Astrocyte (in vitro differentiated cells and primary cell): Measurements from ENCODE around the gene TRIB2. TPM values are rescaled to one million over a fixed set of nuclear protein-coding genes. Genes with fewer than 3 reads are reported as not detected.

ENCODE experiments used
- DNase-seq: peaks from one replicate; pipeline ENCODE4 v3.0.0-alpha.2; 2010; ENCODE audit warnings: low read depth
- FAIRE-seq: peaks from 2 replicates; lab custom pipeline; 2011; peaks lifted over from hg19 to GRCh38; lab: Jason Lieb, UNC
- H2AFZ ChIP-seq: 2 replicates; pipeline ENCODE4 v1.6.0; 2012; ENCODE audit warnings: low read depth, low read length, inconsistent platforms
- H3K27ac ChIP-seq: 2 replicates; pipeline ENCODE4 v1.5.1; 2011; ENCODE audit warnings: low read depth, low read length, inconsistent platforms
- H3K27me3 ChIP-seq: 2 replicates; pipeline ENCODE4 v1.6.0; 2011; ENCODE audit warnings: low read length, inconsistent platforms; ENCODE audit not compliant: insufficient read depth
- H3K36me3 ChIP-seq: 2 replicates; pipeline ENCODE4 v1.5.1; 2011; ENCODE audit warnings: low read length, inconsistent platforms; ENCODE audit not compliant: insufficient read depth
- H3K4me1 ChIP-seq: 2 replicates; pipeline ENCODE4 v1.5.1; 2011; ENCODE audit warnings: low read length, inconsistent platforms; ENCODE audit not compliant: insufficient read depth
- H3K4me2 ChIP-seq: 2 replicates; pipeline ENCODE4 v1.6.0; 2012; ENCODE audit warnings: low read length, inconsistent platforms
- H3K4me3 ChIP-seq: 2 replicates; pipeline ENCODE4 v1.5.1; 2011; ENCODE audit warnings: low read depth, mild to moderate bottlenecking, low read length, inconsistent platforms; ENCODE audit not compliant: insufficient read depth
- H3K79me2 ChIP-seq: 2 replicates; pipeline ENCODE4 v1.6.0; 2012; ENCODE audit warnings: mild to moderate bottlenecking, low read length, inconsistent platforms; ENCODE audit not compliant: insufficient read depth
- H3K9ac ChIP-seq: 2 replicates; pipeline ENCODE4 v1.6.0; 2012; ENCODE audit warnings: mild to moderate bottlenecking, low read length, inconsistent platforms
- H3K9me3 ChIP-seq: 2 replicates; pipeline ENCODE4 v1.5.1; 2012; ENCODE audit warnings: low read depth, mild to moderate bottlenecking, low read length, inconsistent platforms; ENCODE audit not compliant: insufficient read depth
- H4K20me1 ChIP-seq: 2 replicates; pipeline ENCODE4 v1.6.0; 2012; ENCODE audit warnings: low read length, inconsistent platforms; ENCODE audit not compliant: insufficient read depth
- H3K27ac Mint-ChIP-seq: one replicate; pipeline ENCODE4 v1.8.0; 2021; ENCODE audit warnings: mild to moderate bottlenecking, mixed read lengths; ENCODE audit not compliant: unreplicated experiment
- H3K27me3 Mint-ChIP-seq: one replicate; pipeline ENCODE4 v1.8.0; 2021; ENCODE audit warnings: low read depth, mixed read lengths; ENCODE audit not compliant: unreplicated experiment
- H3K36me3 Mint-ChIP-seq: one replicate; pipeline ENCODE4 v1.8.0; 2021; ENCODE audit warnings: low read depth, mixed read lengths; ENCODE audit not compliant: unreplicated experiment
- H3K4me1 Mint-ChIP-seq: one replicate; pipeline ENCODE4 v1.8.0; 2021; ENCODE audit warnings: low read depth, mixed read lengths; ENCODE audit not compliant: unreplicated experiment
- H3K4me3 Mint-ChIP-seq: one replicate; pipeline ENCODE4 v1.8.0; 2021; ENCODE audit warnings: mild to moderate bottlenecking, moderate library complexity, mixed read lengths; ENCODE audit not compliant: unreplicated experiment
- H3K9me3 Mint-ChIP-seq: one replicate; pipeline ENCODE4 v1.8.0; 2021; ENCODE audit warnings: mild to moderate bottlenecking, mixed read lengths; ENCODE audit not compliant: unreplicated experiment
- EZH2 ChIP-seq: IDR thresholded peaks from 2 replicates; pipeline ENCODE4 v1.6.1; 2012; ENCODE audit warnings: mild to moderate bottlenecking, low read length, inconsistent platforms; ENCODE audit not compliant: insufficient read depth
- total RNA-seq: library from RNA; stranded (reverse); gene quantifications from 2 replicates; pipeline ENCODE4 v1.2.1, GENCODE V29; 2021
- TF ChIP-seq, protein P1 (sequence below): IDR thresholded peaks from 2 replicates; pipeline ENCODE4 v1.5.1; 2011; ENCODE audit warnings: low read depth, mild to moderate bottlenecking, inconsistent platforms, low read length, moderate library complexity; ENCODE audit not compliant: insufficient read depth

TRIB2 gene
- total RNA-seq, 1 donor from 2014 or later = 22.6 TPM

DNA sequence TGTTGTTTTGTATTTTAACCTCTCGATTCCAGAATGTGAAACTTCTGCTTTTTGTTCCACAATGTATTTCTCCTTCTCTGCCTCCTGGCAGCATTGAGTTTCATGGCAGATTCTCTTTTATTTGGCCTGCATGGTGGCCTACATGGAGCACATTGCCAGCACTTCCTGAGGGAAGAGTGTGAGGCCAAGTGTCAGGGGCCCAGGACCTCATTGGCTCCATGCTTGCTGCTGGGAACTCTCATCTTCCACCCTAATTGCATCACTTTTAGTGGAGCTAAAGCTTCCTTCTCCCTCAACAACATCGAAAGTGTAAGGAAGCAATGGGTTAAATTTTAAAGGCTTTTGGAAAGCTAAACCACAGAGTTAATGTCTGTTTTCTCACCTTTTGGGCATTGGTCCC lies 9.5 kb downstream of the TRIB2 start:
- FAIRE-seq (no peak), DNase-seq (no peak)
- Mint-ChIP-seq H3K4me1 (peaks cover 26% of the 10 kb centered on the region), H3K36me3 (peaks cover 39% of the 10 kb centered on the region), H3K4me3 (no peak overlapping the region), H3K9me3 (no peaks in the 10 kb centered on the region), H3K27me3 (no peaks in the 10 kb centered on the region), H3K27ac (no peak overlapping the region)
- no peaks in the 10 kb centered on the region for H3K9me3 ChIP-seq
- no peaks in the 10 kb centered on the region for H3K27me3 ChIP-seq
- TF ChIP-seq EZH2 = no peak
- TF ChIP-seq, protein P1, sequence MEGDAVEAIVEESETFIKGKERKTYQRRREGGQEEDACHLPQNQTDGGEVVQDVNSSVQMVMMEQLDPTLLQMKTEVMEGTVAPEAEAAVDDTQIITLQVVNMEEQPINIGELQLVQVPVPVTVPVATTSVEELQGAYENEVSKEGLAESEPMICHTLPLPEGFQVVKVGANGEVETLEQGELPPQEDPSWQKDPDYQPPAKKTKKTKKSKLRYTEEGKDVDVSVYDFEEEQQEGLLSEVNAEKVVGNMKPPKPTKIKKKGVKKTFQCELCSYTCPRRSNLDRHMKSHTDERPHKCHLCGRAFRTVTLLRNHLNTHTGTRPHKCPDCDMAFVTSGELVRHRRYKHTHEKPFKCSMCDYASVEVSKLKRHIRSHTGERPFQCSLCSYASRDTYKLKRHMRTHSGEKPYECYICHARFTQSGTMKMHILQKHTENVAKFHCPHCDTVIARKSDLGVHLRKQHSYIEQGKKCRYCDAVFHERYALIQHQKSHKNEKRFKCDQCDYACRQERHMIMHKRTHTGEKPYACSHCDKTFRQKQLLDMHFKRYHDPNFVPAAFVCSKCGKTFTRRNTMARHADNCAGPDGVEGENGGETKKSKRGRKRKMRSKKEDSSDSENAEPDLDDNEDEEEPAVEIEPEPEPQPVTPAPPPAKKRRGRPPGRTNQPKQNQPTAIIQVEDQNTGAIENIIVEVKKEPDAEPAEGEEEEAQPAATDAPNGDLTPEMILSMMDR = no peak
- no peak overlapping the region for H3K4me3 ChIP-seq
- H3K9ac ChIP-seq = no peak overlapping the region
- peaks cover 39% of the 10 kb centered on the region for H3K36me3 ChIP-seq
- peaks cover 95% of the 10 kb centered on the region for H3K79me2 ChIP-seq
- no peak overlapping the region for H2AFZ ChIP-seq
- H3K27ac ChIP-seq = no peak overlapping the region
- no peak overlapping the region for H3K4me2 ChIP-seq
- peaks cover 55% of the 10 kb centered on the region for H4K20me1 ChIP-seq
- peaks cover 44% of the 10 kb centered on the region for H3K4me1 ChIP-seq

DNA sequence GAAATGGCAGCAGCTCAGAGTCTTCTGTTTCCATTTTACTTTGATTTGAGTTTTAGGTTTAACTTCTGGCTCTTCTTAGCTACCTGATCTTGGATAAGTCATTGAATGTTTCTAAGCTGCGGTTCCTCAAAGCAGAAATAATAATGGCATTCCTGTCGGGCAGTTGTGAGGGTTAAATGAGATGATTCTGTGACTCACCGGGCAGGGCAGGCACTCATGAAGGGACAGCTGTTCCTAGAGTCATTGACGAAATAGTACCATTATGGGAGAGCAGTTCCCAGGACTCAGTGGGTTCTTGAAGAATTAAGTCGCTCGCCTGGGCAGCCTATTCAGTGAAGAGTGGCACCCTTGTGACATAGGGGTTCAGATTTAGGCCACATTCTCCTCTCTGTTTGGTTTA lies 10.3 kb downstream of the TRIB2 start:
- H3K27me3 ChIP-seq = no peaks in the 10 kb centered on the region
- H3K4me3 ChIP-seq = no peak overlapping the region
- no peak overlapping the region for H2AFZ ChIP-seq
- peak; percentile 66 for FAIRE-seq
- H3K4me3 Mint-ChIP-seq = no peak overlapping the region
- H3K36me3 ChIP-seq = peaks cover 39% of the 10 kb centered on the region
- H3K4me2 ChIP-seq = peak overlapping the region; percentile 22
- peak overlapping the region; percentile 35 for H3K27ac ChIP-seq
- H3K79me2 ChIP-seq = peaks cover 98% of the 10 kb centered on the region
- H3K4me1 Mint-ChIP-seq = peaks cover 19% of the 10 kb centered on the region
- TF ChIP-seq, protein P1 = no peak
- no peak for TF ChIP-seq EZH2
- DNase-seq = peak; percentile 89
- H3K9me3 Mint-ChIP-seq = no peaks in the 10 kb centered on the region
- no peaks in the 10 kb centered on the region for H3K9me3 ChIP-seq
- no peaks in the 10 kb centered on the region for H3K27me3 Mint-ChIP-seq
- peaks cover 61% of the 10 kb centered on the region for H4K20me1 ChIP-seq
- H3K27ac Mint-ChIP-seq = peak overlapping the region; percentile 38
- peaks cover 43% of the 10 kb centered on the region for H3K36me3 Mint-ChIP-seq
- H3K4me1 ChIP-seq = peaks cover 36% of the 10 kb centered on the region
- H3K9ac ChIP-seq = no peak overlapping the region

DNA sequence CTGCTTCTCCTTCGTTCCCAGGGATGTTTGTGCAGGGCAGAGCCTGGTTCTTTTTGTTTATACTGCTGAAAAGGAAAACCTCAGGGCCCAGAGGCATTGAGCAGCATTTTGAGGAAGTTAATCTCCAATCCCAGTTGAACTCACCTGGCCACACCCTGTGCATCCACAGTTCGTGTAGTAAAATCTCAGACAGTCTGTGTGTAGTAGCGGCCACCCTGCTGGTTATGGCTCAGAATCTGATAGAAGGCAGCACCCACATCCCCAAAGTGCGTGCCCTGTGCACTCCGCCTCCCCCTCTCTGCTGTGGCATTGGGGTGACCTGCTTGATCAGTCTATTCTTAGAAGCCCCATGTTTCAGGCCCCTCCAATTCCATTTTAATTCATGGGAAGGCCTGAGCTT lies 10.9 kb downstream of the TRIB2 start:
- Histone ChIP-seq H3K4me2 (peak overlapping the region; percentile 22), H3K9me3 (no peaks in the 10 kb centered on the region), H3K27ac (peak overlapping the region; percentile 35), H3K27me3 (no peaks in the 10 kb centered on the region), H3K4me3 (no peak overlapping the region), H4K20me1 (peaks cover 66% of the 10 kb centered on the region), H3K36me3 (peaks cover 39% of the 10 kb centered on the region), H3K79me2 (peaks cover 100% of the 10 kb centered on the region), H3K4me1 (peaks cover 31% of the 10 kb centered on the region), H2AFZ (no peak overlapping the region), H3K9ac (no peak overlapping the region)
- Mint-ChIP-seq H3K9me3 (no peaks in the 10 kb centered on the region), H3K27me3 (no peaks in the 10 kb centered on the region), H3K27ac (no peak overlapping the region), H3K4me1 (peaks cover 13% of the 10 kb centered on the region), H3K36me3 (peaks cover 45% of the 10 kb centered on the region), H3K4me3 (no peak overlapping the region)
- FAIRE-seq (no peak), DNase-seq (no peak)
- TF ChIP-seq, protein P1 = no peak
- no peak for TF ChIP-seq EZH2
